ENCODE data around the gene LBHD1.
"Not testable (repeated sequence)": the region's sequence is repeated elsewhere in the genome, so short reads cannot be mapped to it uniquely, and the experiment has no call there.

Gene LBHD1

DNA sequence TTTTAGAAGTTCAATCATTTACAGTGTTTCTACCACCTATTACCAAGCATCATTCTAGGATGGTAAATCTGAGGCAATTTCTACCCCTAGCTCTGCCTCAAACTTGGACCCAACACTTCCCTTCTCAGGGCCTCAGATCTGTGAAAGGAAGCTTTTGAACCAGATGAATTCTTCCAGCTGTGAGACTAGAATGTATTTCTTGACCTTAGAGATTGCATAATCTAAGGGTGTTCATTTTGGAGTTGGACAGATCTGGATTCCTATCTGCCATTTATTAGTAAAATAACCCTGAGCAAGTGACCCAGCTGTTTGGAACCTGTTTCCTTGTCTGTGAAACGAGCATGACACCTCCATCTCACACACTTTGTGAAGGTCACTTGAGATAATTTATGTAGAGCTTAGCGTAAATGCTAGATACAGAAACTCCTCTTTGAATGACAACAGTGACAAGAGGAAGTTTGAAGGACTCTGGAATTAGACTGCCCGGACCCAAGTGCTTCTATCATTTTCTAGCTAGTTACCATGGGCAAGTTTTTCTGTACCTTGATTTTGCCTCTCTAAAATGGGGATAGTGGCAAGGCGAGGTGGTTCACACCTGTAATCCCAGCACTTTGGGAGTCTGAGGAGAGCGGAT is 15.2 kb downstream of the LBHD1 start:
- DNase-seq: no peak

DNA sequence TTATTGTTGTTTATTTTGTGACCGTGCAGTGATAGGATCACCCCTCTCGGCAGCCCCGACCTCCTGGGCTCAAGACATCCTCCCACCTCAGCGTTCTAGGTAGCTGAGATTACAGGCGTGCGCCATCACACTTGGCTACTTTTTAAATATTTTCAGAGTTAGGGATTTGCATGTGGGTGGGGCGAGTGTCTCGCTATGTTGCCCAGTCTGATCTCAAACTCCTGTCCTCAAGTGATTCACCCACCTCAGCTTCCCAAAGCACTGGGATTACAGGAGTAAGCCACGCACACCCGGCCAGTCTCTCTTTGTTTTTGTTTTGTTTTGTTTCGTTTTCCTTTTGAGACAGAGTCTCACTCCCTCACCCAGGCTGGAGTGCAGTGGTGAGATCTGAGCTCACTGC is 17.8 kb downstream of the LBHD1 start:
- DNase-seq: no peak

DNA sequence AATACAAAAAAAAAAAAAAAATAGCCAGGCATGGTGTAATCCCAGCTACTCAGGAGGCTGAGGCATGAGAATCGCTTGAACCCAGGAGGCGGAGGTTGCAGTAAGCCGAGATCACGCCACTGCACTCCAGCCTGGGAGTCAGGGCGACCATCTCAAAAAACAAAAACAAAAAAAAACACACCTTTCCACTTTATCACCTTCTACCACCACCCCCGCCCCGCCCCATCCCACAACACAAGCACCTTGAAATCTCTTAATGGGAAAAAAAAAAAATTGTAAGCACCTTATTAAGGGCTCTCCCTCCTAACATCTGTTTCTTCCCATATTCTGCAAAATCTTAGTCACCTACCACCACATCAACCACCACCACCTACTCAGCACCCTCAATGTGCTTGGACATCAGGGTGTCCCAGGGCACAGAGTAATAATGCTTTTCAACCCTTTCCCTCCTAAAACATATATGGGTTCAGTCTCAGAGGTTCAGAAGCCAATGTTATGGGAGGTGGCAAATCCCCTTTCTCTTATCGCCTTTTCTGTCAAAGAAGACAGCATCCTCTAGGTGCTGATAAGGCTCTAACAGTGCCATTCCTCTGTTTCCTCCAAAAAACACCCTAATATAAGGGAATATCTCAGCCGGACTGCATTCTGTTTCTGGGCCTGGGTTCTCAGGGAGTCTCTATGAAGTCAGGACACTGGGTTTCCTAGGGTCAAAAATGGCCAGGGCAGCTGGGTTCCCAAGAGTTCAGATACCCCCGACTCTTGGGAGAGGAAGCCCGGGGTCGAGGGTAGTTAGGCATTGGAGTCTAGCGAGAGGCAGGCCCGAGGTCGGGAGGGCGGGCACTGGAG is 19.7 kb downstream of the LBHD1 start:
- no peak for DNase-seq

DNA sequence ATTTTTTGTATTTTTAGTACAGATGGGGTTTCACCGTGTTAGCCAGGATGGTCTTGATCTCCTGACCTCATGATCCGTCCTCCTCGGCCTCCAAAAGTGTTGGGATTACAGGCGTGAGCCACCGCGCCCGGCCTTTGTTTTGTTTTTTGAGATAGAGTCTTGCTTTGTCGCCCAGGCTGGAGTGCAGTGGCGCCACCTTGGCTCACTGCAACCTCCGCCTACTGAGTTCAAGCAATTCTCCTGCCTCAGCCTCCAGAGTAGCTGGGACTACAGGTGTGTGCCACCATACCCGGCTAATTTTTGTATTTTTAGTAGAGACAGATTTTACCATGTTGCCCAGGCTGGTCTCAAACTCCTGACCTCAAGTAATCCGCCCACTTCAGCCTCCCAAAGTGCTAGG is 21.8 kb downstream of the LBHD1 start:
- DNase-seq: not testable (repeated sequence)

DNA sequence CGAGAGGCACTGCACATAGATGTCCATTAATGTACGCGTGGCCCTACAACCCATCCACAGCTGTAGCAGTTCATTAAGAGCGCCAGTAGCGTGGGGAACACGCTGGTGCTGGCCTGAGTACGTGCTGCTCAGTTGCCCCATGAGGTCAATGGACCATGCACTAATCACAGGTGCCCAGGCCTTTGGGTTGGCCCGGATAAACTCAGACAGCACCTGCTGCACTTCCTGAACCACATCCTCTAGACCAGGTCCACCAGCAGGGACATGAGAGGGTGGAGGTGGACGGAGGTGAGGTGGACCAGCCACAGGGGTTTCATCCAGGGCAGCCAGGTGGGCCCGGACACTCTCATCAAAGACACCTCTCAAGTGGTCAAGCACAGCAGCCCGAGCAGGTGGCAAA is 22.6 kb downstream of the LBHD1 start:
- DNase-seq: no peak

DNA sequence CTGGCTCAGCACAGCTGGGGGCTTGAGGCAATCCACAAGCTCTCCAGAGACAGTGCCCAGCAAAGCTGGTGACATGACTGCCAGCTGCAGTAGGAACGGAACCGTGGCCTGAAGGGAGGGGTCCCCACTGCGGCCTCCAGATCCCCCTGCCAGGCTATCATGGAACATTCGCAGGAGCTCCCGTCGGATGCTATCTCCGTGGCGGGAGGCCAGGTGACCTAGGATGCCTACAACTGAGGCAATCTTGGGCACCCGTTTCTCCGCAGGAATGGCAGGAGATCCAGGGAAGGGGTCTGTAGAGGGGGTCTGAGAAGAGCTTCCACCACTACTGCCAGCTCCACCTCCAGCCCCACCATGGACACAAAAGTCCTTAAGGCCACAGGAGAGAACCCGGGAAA is 23.1 kb downstream of the LBHD1 start:
- no peak for DNase-seq

DNA sequence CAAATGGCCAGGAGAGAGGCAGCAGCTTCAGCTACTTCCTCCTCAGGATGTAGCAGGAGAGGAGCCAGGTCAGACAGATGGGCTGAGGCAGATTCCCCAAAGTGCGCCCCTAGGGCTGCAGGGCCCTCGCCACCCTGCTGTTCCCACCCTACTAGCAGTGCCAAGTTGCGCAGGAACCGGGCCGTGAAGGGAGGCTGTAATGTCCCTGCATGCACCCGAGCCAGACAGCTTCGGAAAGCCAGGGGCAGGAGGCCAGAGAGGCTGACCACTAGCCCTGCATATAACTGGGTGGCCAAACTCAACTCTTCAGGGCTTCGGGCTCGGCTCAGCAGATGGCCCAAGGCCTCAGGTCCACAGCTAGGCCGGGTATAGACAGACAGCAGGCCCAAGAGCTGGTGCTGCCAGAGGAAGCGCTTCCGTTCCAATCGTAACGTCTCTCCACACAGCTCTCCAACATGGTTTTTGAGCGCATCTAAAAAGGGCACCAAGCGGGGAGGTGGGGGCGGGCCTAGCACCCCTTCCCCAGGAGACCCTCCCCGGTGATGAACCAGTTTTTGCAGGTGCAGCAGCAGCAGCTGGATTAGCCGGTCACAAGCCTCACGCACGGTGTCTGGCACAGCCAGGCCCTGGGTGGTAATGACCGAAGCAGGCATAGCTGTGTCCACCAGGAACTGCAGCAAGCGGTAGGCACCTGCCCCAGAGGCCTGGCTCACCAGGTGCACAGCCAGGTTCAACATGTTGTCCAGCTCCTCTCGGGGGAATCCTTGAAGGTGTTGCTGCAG is 23.7 kb downstream of the LBHD1 start:
- no peak for DNase-seq

DNA sequence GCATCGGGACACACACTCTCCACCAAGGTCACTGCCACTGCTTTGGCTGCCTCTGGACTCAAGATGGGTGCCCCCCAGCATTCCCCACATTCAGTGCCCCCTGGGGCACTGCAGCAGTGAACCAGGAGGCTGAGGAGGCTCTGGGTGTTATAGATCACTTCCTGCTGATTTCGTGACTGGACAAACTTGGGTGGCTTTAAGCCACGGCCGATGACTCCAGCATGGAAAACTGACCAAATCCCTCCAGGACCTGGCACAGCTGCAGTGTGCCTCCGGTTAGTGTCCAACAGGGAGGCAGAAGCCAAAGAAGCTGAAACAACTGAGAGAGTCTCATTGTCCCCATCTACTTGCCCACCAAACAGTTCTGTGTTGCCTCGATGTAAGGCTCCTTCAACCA is 24.5 kb downstream of the LBHD1 start:
- DNase-seq: no peak

DNA sequence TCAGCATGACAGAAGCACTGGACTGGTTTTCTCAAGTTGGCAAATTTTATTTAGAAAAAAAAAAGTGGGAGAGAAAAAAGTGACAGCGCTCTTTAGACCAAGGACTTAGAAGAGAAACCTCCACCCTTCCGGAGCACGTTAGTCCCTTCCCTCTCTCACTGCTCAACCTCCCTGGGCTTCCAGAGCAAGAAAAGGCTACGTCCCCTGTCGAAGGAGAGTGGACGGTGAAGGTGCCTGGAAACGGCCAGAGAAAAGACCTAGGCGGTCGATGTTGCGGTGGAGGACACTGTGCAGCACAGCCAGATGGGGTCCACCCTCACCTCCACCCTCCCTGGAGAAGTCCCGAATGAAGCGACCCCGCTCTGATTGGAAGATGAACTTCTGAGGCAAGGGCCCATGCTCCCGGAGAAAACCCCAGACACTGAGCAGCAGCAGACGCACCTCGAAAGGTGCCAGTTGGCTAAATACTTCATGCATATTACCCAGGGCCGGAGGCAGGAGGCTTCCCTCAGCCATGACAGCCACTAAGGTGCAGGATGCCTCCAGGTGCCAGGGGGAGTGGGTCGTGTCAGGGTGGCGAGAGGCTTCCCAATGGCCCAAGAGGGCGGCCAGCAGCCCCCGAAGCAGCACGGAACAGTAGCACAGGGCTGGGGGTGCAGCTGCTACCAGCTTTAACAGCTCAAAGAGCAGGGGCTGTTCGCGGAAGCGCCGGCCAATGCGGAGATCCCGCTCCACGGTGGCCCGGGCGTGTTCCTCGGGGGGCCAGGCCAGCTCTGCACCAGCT is 25.1 kb downstream of the LBHD1 start:
- no peak for DNase-seq

DNA sequence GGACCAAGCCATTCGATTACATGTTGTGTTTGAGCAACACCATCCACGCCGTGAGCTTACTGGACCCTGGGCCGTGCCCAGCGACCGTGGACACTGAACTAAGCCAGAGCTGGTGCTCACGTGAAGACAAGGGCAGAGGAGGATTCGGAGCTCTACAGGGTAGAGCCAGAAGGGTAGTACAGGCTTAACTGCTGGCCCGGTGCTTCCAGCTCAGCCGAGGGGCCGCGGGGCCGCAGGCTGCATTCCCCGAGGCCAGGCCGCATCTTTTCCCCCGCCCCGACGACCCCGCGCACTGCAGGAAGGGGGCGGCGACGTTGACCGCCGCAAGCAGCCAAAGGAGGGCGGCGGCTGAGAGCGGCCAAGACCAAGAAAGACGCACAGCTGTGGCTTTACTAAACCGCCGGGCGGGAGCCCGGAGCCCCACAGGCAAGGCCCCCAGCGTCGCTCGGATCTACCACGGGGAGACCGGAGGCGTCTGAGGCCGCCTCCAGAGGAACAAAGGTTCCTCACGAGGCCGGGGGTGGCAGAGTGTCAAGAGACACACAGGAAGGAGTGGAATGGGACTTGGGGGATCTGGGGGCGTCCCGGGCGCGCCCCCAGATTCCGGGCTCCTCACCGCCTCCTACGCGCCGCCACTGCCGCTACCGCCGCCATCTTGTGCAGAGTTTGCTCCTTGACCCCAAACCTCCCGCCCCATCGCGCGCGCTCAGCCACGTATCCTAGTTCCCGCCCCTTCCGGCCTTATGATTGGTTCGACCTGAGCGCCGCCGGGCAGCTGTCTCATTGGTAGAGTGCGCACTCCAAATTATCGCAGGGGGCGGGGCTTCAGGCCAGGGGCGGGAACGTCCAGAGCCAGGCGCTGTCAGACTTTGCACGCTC is 25.9 kb downstream of the LBHD1 start, which contains the start of gene GANAB:
Gene GANAB (minus strand): TSS at position 668 of the 879 bp plus-strand sequence. CDS start 14 bp downstream, at position 654.
- DNase-seq: peak; percentile 98

DNA sequence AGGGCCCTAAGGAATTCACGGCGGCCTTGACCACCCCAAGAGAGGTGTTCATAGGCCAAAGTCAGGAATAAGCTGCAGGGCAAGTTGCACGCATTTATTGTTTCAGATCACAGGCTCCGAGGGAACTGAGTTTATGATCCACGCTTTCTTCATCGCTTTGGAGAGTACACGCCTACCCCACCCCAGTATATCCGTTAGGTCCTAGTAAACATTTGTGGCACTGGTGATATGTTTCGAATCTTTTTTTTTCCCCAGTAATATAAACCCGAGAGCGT is 26.5 kb downstream of the LBHD1 start:
- DNase-seq: no peak

DNA sequence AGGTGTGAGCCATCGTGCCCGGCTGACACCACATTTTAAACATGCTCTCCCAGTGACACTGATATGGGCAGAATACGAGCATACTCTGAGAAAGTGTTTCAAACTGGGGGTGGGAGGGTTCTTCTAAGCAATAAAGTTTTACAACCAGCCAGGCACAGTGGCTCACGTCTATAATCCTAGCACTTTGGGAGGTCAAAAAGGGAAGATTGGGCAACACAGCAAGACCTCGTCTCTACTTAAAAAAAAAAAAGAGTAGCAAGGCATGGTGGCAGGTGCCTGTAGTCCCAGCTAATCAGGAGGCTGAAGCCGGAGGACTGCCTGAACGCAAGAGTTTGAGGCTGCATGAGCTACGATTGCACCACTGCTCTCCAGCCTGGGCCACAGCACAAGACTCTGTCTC is 27.8 kb downstream of the LBHD1 start:
- no peak for DNase-seq

DNA sequence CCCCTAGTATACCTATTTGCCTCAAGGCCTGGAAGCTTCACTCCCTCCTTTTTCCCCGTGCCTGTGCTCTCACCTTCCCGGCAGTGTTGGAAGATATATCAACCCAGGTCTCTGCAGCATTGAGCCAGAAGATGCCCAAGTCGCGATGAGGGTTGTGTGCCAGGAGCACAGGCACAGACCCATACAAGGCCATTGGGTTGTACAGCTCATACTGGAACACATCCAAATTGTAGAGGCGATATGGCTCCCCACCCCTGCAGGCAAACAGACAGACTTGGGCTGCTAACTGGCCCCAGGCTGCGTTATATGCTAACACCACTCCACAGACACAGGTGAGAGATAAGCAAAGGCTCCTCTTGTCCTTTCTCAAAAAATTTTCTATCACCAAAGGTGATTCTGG is 39.6 kb downstream of the LBHD1 start:
- DNase-seq: no peak

DNA sequence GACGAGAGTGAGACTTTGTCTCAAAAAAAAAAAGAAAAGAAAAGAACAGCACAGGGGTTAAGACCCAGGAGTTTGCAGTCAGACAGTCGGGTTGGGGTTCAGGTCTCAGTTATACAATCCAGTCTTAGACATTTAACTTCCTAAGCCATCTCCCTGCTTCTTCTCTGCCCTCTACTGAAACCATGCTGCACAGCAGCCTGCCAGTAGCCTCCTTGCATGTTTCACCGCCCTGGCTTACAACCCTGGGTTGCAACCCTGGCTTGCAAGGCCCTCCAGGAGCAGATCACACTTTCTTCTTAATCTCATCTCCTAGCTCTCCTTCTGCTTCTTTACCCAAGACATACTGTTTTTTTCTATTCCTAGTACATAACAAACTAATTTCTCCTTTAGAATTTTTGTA is 44.4 kb downstream of the LBHD1 start:
- no peak for DNase-seq

DNA sequence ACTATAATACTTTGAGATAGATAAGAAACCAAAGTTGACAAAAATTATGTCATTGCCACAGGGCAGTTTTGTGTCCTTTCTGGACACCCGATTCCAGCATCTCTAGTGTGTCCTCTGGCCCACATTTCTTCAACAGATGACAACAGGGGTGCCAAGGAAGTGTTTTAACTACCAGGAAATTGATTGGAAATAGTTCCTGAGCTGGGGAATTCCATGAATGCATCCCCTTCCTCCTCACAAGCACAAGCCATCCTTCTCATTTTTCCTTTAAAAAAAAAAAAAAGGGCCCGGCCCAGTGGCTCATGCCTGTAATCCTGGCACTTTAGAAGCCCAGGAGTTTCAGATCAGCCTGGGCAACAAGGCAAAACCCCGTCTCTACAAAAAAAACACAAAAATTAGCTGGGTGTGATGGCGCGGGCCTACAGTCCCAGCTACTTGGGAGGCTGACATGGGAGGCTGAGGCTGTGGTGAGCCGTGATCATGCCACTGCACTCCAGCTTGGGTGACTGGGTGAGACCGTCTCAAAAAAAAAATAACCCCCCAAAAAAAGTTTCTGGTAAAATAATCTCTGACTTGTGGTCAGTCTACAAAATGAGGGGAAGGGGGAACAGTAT is 49.5 kb downstream of the LBHD1 start:
- no peak for DNase-seq

DNA sequence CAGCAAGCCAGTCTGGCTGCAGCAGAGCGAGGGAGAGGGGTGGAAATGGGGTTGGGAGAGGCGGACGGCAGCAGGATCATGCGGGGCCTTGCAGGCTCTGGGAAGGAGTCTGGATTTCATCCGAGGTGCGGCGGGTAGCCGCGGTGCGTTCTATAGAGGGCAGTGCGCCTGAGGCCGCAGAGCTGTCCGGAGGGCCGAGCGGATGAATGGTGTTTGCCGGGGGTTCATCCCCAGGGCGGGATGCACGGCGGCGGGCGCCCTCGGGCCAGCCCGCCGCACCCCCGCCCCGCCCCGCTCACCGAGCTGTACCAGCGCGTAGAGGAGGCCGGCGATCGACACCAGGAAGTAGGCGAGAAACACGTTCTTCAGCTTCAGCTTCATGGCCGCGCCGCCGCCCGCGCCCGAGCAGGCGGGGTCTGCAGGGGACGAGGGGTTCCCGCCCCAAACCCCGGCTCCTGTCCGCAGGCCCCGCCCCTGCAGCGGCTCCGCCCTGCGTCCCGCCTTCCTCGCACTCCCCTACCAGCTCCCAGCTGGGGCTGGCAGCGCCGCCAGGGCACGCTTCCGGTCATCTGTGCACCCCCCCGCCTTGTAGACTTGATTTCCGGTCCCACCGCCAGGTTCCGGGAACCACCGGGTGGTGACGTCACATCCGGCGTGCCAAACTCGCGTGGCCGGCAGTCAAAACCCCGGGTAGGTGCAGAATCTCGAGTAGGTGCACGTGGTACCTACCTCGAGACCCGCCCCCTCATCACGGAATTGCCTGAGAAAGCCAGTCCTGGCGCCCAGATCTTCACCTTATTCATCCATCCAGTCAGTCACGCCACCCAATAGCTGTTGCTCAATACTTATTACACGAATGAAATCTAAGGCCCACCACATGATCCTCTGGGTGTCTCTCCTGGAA is 50.2 kb downstream of the LBHD1 start, which contains the start of gene B3GAT3:
Gene B3GAT3 (minus strand): TSS at position 420 of the 904 bp plus-strand sequence. CDS start 39 bp downstream, at position 381.
- peak; percentile 94 for DNase-seq

DNA sequence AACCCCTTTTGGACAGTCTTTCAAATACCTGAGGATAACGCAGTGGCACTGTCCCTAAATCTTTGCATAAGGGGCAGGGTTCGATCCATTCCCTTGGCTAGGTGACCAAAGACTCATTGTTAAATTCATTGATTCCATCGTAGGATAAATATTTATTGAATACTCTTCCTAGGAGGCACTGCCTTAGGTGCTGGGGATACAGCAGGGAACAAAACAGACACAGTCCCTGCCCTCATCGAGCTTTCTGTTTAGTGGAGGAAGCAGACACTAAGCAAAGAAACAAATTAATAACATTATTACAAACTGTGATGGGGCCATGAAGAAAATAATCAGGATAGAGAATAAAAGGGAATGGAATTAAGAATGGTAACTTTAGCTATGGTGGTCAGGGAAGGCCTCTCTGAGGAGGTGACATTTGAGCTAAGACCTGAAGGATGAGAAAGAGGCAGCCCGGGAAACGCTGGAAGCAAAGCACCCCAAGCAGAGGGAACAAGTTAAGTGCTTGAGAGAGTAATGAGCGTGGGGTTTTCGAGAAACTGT is 51.0 kb downstream of the LBHD1 start:
- no peak for DNase-seq

DNA sequence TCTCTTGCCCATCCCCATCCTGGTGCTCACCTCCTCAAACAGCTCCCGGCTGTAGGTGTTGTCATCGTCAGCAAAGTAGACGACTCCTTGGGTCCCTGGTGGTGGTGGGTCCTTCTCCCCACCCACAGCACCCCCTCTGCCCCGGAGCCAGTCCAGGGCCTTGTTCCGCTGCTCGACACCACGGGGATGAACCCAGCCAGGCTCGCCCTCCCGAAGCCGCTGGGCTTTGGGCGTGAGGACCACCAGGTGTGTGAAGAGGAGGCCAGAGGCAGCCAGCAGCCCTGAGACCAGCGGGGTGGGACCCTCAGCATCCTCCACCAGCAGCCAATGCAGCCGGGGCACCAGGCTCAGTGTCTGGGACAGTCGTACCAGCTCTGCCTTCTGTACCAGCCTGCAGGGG is 55.1 kb downstream of the LBHD1 start:
- DNase-seq: not testable (repeated sequence)

DNA sequence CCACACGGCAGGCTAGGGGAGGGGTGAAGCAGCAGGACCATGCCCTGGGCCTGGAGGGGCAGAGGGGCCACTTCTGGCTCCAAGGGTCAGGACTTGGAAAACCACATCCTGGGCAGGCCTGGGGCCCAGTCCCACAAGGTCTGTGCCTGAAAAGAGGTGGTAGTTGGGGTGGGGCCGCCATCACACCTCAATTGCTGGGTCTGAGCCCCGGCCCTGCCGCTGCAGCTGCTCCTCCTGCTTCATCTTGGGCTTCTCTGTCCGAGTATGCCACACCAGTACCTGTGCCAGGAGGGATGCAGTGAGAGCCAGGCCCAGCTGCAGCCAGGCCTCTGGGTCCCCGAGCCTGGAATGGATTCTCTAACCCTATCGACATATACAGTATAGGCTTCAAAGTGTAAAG is 56.5 kb downstream of the LBHD1 start:
- DNase-seq: no peak

DNA sequence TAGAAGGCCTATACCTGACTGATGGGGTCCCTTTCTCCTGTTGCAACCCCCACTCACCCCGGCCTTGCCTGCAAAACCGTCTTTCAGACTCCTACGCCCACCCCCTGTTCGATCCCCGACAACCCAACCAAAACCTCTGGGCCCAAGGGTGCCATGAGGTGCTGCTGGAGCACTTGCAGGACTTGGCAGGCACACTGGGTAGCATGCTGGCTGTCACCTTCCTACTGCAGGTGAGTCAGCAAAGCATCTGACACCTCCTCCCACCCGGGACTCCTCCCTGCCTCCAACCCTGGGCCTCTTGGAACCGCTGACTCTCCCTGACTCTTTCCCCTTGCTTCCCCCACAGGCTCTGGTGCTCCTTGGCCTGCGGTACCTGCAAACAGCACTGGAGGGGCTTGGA is 57.8 kb downstream of the LBHD1 start:
- DNase-seq: no peak
